Measurements from ENCODE around the gene PPP2R2D.

DNA sequence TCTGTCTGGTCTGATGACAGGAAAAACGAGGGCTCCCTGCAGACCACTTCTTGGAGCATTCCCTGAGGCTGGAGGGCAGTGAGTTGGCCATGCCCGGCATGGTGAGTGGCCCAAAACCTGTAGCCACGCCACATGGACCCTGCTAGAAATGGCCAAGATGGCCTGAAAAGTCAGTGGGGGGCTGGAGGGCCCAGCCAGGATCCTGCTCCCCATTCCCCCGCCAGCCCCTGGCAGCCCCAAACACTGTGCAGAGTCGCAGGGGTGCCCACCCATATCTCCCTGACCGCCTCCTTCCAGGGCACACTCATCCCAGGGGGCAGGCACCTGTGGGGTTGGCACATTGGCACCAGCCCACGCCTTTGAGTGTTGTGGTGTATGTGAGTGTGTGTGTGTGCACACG is 18.7 kb upstream of the PPP2R2D start:
- TF ChIP-seq, protein P1, sequence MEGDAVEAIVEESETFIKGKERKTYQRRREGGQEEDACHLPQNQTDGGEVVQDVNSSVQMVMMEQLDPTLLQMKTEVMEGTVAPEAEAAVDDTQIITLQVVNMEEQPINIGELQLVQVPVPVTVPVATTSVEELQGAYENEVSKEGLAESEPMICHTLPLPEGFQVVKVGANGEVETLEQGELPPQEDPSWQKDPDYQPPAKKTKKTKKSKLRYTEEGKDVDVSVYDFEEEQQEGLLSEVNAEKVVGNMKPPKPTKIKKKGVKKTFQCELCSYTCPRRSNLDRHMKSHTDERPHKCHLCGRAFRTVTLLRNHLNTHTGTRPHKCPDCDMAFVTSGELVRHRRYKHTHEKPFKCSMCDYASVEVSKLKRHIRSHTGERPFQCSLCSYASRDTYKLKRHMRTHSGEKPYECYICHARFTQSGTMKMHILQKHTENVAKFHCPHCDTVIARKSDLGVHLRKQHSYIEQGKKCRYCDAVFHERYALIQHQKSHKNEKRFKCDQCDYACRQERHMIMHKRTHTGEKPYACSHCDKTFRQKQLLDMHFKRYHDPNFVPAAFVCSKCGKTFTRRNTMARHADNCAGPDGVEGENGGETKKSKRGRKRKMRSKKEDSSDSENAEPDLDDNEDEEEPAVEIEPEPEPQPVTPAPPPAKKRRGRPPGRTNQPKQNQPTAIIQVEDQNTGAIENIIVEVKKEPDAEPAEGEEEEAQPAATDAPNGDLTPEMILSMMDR (IDR thresholded peaks at IDR 0.05) = no peak
- no peak for TF ChIP-seq POLR2A (IDR thresholded peaks at IDR 0.05)

All from stomach (tissue), 4 donors.